HG02840 (cell line): ENCODE results near the gene ENTPD5.
"Not testable (repeated sequence)": the region's sequence is repeated elsewhere in the genome, so short reads cannot be mapped to it uniquely, and the experiment has no call there.

Source experiments
- ATAC-seq: cut with Tn5 transposase; IDR thresholded peaks from one replicate; pipeline ENCODE4 v1.9.1; 2021; ENCODE audit warnings: mild to moderate bottlenecking, moderate library complexity, moderate number of reproducible peaks; ENCODE audit not compliant: unreplicated experiment, low FRiP score

ENTPD5 gene

DNA sequence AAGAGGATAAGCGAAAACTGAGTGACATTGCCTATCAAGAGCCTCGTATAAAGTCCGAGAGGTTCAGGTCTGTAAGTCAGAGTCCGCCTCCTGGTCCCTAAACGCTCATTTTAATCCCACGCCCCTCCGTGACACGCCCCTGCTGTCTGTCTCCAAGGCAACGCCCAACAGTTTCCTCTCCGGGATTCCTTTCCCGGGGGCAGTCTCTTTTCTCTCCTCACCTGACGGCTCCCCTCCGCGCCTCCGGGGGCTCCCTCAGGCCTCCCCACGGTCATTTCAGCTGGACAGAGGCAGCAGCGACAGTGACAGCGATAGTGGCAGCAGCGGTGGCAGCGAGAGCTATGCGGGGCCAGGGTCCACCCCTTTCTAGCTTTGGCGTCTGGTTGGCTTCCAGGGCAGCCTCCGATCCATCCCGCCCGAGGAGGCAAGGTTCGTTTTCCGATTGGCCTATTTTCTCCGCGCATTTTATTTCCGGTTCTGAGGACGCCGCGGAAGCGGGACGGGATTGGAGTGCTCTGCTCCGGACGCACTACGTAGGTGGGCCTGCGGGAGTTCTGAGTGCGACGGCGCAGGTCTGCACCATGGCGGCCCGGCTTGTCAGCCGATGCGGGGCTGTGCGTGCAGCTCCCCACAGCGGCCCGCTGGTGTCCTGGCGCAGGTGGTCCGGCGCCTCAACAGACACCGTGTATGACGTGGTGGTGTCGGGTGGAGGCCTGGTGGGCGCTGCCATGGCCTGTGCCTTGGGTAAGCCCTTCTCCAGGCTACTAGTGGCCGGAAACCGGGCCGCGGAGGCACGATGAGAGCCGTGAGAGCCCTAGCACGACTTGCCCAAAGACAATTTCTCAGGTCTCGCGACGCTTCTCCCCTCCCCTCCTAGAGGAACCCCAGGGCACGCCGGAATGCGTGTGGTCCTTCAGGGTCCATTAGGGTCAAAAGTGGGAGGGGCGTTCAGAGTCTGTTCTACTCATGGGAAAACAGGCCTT is 69.0 kb downstream of the ENTPD5 start, which contains the start of the genes COQ6 and FAM161B:
COQ6 (plus strand) TSS at position 551 of the 983 bp plus-strand sequence; CDS start at position 582, 31 bp downstream.
FAM161B (minus strand) TSS at position 343 of the 983 bp plus-strand sequence; CDS start at position 275, 68 bp downstream.
- peak; percentile 89 for ATAC-seq

DNA sequence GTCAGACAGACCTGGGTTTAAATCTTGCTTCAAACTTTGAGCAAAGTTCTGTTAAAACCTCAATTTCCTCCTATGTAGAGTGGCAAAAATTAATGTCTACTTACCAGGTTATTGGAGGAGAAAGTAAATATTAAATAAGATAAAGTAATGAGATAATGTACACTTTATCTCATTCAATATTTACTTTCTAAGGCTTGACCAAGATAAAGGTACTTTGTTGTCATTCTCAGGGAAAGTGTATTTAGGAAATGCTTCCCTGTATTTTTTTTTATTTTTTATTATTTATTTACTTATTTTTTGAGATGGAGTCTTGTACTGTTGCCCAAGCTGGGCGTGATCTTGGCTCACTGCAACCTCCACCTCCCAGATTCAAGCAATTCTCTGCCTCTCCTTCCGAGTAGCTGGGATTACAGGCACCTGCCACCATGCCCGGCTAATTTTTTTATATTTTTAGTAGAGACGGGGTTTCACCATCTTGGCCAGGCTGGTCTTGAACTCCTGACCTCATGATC is 73.9 kb downstream of the ENTPD5 start:
- no peak for ATAC-seq

DNA sequence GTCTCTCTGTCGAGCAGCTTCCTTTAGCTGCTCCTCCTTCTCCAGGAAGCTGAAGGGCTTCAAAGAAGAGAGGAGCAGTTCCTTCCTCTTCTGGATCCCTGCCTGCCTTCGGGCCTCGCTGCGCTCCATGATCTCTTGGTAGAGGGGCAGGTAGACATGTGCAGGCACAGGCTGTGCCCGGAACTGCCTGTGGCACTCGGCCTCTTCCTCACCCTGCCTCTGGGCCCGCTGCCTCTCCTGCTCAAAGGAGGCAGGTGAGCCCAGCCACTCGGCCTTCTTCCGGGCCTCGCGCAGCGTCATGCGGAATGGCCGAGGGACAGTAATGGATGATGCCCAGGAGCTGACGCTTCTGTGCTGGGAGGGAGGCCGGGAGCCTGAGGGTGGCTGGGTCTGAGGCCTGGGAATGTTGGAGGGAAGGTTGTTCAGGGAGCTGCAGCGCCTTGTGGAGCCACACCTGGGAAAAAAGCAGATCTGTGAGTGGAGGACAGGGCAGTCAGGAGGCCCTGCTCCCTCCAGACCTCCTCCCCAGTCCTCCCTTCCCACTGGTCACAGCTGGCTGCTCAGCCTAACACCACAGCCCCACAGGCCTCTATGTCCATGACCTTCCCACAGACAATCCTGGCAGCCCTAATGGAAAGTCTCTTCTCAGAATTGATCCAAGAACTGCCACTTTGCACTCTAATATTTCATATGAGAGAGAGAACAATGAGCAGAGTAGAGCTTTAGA is 74.5 kb downstream of the ENTPD5 start:
- ATAC-seq, result no peak

DNA sequence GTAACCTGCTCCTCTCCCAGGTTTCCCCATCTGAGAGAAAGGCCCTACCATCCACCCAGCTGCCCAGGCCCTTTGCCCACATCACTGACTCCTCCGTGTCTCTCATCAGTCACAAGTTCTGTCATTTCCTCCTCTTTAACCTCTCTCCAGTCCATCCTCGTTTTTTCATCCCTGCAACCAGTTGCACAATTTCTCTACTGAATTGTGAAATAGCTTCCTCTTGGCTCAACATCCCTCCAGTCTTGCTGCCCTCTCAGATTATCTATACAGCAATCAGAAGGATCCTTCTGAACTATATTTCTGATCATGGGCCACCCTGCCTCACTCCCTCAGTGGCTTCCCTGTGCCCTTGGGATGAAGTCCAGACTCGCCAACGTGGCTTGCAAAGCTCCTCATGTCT is 76.0 kb downstream of the ENTPD5 start:
- no peak for ATAC-seq

DNA sequence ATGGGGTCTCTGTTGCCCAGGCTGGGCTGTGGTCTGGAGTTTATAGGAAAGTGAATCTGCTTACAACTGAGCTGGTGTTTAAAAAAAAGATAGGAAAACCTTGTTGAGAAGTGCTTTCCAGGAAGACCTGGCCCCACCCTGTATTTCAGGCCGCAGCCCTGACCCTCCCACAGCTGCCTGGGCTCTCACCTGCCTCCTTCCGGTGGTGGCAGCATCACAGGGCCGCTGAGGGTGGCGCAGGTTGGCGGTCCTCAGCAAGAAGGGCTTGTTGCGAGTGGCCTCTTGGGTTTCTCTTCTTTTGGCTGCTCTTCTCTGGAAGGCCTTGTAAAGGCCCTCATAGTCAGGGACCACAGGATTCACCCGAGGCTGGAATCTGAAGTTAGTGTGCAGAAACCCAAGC is 76.9 kb downstream of the ENTPD5 start:
- ATAC-seq, result no peak

DNA sequence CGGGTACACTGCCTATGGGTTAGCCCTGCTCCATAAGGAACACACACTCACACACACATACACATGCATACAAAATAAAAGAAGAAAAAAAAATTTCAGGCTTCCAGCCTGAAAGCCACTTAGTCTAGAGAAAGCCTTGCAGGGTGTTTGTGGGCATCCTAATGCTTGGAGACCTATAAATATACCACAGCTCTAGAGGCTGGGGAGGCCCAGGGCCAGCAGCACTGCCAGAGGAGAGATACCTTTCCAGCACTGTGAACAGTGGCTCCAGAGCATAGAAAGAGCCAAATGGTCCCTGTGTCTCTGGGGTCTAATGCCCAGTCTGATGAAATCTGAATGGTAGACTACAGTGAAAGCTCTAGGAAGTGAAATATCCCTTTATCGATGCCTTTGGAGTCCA is 82.1 kb downstream of the ENTPD5 start:
- ATAC-seq, result no peak

DNA sequence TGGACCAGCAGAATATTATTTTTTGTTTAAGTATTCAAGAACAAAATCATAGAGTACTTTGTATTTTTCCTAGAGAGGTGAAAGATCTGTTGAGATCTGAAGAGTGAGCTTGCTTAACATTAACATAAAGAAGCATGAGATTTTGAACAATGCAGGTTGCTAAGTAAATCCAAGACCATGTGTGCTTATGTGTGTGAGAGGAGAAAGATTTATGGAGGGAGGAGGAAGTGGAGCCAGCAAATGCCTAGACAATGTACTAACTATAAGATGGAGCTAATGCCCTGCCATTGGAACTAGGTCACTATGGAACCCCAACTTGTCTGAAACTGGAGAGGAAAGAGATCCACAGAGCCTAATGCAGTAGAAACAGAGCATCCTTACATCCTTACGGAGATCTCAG is 82.5 kb downstream of the ENTPD5 start:
- no peak for ATAC-seq

DNA sequence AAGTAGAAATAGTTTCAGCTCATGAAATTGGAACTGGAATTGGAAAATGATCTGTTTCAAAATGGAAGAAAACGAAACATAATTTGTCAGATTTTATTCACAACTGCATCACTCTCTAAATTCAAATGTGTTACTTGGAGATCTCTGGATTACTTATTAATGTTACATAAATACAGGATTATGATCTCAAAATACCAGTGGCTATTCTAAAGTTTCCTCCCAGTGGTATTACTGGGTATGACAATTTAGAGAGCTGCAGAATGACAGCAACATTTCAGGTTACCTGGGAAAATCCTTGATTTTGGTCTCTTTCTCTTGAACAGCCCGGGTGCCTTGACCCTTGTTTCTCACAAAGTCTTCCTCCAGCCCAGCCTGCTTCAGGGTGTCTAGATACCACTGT is 83.4 kb downstream of the ENTPD5 start:
- no peak for ATAC-seq

DNA sequence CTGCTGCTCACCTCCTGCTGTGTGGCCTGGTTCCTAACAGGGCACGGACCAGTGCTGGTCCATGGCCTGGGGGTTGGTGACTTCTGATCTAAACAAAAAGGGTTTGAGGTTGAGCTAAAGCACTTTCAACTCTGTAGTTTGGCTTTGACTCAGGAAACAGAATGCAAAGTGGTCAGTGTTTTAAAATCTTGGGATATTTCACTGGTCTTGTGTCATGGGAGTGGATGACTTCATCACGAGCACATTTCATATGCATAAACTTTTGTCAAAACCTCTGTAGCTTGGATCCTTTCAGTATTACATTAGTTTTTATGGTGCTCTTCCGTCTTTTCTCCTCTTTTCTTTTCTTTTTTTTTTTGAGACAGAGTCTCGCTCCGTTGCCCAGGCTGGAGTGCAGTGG is 94.8 kb downstream of the ENTPD5 start:
- ATAC-seq, result no peak

DNA sequence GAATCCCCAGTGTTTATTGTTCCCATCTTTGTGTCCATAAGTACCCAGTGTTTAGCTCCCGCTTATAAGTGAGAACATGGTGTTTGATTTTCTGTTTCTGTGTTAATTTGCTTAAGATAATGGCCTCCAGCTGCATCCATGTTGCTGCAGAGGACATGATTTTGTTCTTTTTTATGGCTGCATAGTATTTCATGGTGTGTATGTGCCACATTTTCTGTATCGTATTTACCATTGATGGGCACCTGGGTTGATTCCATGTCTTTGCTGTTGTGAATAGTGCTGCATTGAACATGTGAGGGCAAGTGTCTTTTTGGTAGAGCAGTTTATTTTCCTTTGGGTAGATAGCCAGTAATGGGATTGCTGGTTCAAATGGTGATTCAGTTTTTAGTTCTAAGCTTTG is 99.6 kb downstream of the ENTPD5 start:
- not testable (repeated sequence) for ATAC-seq

DNA sequence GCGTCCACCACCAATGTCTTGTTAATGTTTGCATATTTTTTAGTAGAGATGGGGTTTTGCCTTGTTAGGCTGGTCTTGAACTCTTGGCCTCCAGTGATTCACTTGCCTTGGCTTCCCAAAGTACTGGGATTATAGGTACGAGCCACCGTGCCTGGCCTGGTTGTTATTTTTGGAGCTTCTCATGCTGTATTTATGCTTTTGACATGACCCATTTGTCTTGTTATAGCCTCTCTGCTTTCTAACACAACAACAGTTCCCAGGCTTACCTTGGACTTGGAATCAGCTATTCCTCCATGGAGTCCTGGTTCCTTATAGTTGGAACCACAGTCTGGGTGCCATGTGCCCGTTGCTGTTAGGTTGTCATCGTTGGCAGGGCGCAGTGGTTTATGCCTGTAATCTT is 102.8 kb downstream of the ENTPD5 start:
- no peak for ATAC-seq

DNA sequence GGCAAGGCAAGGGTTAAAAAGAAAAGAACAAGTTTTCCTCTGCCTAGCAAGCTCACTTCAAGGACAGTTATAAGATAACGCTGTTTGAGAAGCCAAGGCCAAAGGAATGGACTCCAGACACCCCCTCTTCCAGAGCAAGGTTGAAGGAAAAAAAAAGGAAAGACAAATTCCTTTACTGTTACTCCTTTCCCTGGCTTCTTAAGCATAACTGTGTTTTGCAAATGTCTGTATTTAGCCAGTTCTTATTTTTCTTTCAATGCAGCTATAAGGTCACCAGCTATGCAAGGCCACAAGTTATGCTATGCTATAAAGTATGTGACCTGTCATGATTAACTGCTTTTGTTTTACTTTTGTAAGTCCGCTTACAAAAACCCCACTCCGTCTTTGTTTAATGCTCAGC is 105.8 kb downstream of the ENTPD5 start:
- no peak for ATAC-seq

DNA sequence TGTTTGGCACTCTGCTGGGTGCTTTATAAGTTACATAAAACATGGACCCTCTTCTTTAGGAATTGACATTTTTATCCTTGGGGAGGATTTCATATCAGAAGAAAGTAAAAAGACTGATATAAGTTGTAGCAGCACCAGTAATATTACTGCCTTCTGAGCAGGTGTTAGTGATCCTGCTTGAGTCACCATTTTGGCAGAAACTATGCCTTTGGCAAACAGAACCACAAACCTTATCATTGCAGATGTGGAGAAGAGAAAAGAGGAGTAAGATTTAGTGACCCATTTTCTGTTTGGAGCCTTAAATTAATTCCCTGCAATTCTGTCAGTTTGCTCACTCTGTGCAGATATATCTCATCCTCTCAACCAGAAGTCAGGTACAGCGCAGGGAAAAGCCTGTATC is 109.4 kb downstream of the ENTPD5 start:
- no peak for ATAC-seq
